Adrenal gland (tissue), 12 donors: ENCODE measurements around the gene SLC10A3. TPM values are rescaled to one million over a fixed set of nuclear protein-coding genes. Genes with fewer than 3 reads are reported as not detected.

Source experiments
- DNase-seq, 7 donors: peaks; one replicate each; pipeline ENCODE4 v3.0.0-alpha.2; 2019 to 2020
- H3K27ac ChIP-seq, 5 donors: fragments of 200-600 bp; sonication (generic) in 4 of 5; 1 replicate in 3 of 5; 2 replicates in 2 of 5; pipeline versions ENCODE4 v1.5.1 to v1.8.0; 2016 to 2020; ENCODE audit warnings: mild to moderate bottlenecking in 1 of 5
- H3K27me3 ChIP-seq: fragments of 200-600 bp; 2 replicates; pipeline ENCODE4 v1.8.0; 2021
- H3K36me3 ChIP-seq, 2 donors: fragments of 200-600 bp; replicated peaks in 1 of 2; 1 replicate in 1 of 2; 2 replicates in 1 of 2; pipeline versions ENCODE4 v1.5.1 to v1.8.0; 2018 to 2022
- H3K4me1 ChIP-seq, 2 donors: fragments of 200-600 bp; replicated peaks in 1 of 2; 1 replicate in 1 of 2; 2 replicates in 1 of 2; pipeline versions ENCODE4 v1.5.1 to v1.8.0; 2018 to 2021
- H3K4me3 ChIP-seq, 4 donors: fragments of 200-600 bp; sonication (generic) in 3 of 4; one replicate each; pipeline ENCODE4 v1.5.1; 2016 to 2018
- H3K9me3 ChIP-seq, 3 donors: fragments of 200-600 bp; sonication (generic) in 1 of 3; replicated peaks in 1 of 3; 1 replicate in 2 of 3; 2 replicates in 1 of 3; pipeline versions ENCODE4 v1.5.1 to v1.8.0; 2016 to 2021
- CTCF ChIP-seq, 6 experiments: fragments of 450-650 bp in 4 of 6; fragments of 200-600 bp in 2 of 6; sonication (generic) in 1 of 6; IDR thresholded peaks; 1 replicate in 5 of 6; 2 replicates in 1 of 6; pipeline versions ENCODE4 v1.5.1 to v1.8.0; 2016 to 2021; ENCODE audit warnings: antibody characterized with exemption in 6 of 6, mild to moderate bottlenecking in 2 of 6, moderate library complexity in 1 of 6
- POLR2A ChIP-seq, 2 donors: fragments of 450-650 bp; IDR thresholded peaks; one replicate each; pipeline ENCODE4 v1.6.1; 2017; ENCODE audit warnings: antibody characterized with exemption in 2 of 2, mild to moderate bottlenecking in 2 of 2, moderate library complexity in 1 of 2
- whole genome bisulfite sequencing, 4 donors: extraction: QIAGEN DNeasy Blood & Tissue Kit in 2 of 4; methylation state at CpG; one replicate each; pipeline versions ENCODE4 v1.1.5 to v1.1.7; 2013 to 2017; 5-methylcytosine and 5-hydroxymethylcytosine counted together
- intact Hi-C, 2 donors: fragments of 100-400 bp; cut with DNase I; formaldehyde crosslinking; loops; one replicate each; pipeline versions ENCODE4 v1.14.1 to v1.15.0; 2022 to 2023
- polyA plus RNA-seq, 3 donors: library from polyadenylated mRNA; stranded (reverse); fragments of 200-250 nt in 2 of 3; fragments of 350-450 nt in 1 of 3; fragmentation: Illumina TruSeq in 1 of 3; extraction: RNeasy Lipid Tissue Mini Kit (QIAGEN cat#74804) in 1 of 3; gene quantifications; one replicate each; pipeline ENCODE4 v1.2.3, GENCODE V29; 2013 to 2014
- total RNA-seq, 9 donors: library from RNA; depleted of rRNA in 4 of 9; stranded (reverse); fragments of >200 nt in 4 of 9; fragments of 120-200 nt in 1 of 9; fragmentation: NEBNext Ultra II Directional in 1 of 9; extraction: Animal tissue kit (Norgen Biotek cat#: 25700) in 1 of 9; gene quantifications; one replicate each; pipeline versions ENCODE4 v1.1.0 to v1.2.4, GENCODE V29; 2013 to 2023
- donor health status: healthy with polysubstance abuse.
- donor health status: Bipolar disorder and iron deficiency.
- donor health status: DM: yes; HTN: yes; CAD: no.
- donor health status: DM: no; HTN: no; CAD: no.
- donor health status: DM: no; HTN: no; CAD: no.
- donor health status: DM: yes; HTN: yes; CAD: no.

Gene SLC10A3
- total and polyA plus RNA-seq, 12 donors, result 8.7 to 33.4 (median 27.8) TPM

- H3K27ac ChIP-seq, result no peak overlapping the region
- no peak for DNase-seq
- TF ChIP-seq CTCF (IDR thresholded peaks at IDR 0.05) (no peak), POLR2A (IDR thresholded peaks at IDR 0.05) (no peak)
- WGBS, 4 donors, result 84 to 92% (median 90%) methylated on average over 12 to 13 of the region's 13 CpGs; no CpG with 5 or more reads in 1 of the 4 donors
- H3K27me3 ChIP-seq, result no peaks in the 10 kb centered on the region
- no peaks in the 10 kb centered on the region for H3K9me3 ChIP-seq
- no peaks in the 10 kb centered on the region for H3K36me3 ChIP-seq
- intact Hi-C loops, result no loop called here
- H3K4me3 ChIP-seq, result no peak overlapping the region
- no peaks in the 10 kb centered on the region for H3K4me1 ChIP-seq
Observed at GRCh38 chrX:154508384-154508745, 17.9 kb upstream of the SLC10A3 start.

- no peak overlapping the region for H3K27ac ChIP-seq
- intact Hi-C loops, result no loop called here
- DNase-seq, result no peak
- 58 to 85% (median 74%) methylated on average over 4 to 22 of the region's 24 CpGs for WGBS, 4 donors
- no peaks in the 10 kb centered on the region for H3K9me3 ChIP-seq
- H3K27me3 ChIP-seq, result no peaks in the 10 kb centered on the region
- H3K36me3 ChIP-seq, result no peaks in the 10 kb centered on the region
- no peak for TF ChIP-seq CTCF (IDR thresholded peaks at IDR 0.05)
- no peak for TF ChIP-seq POLR2A (IDR thresholded peaks at IDR 0.05)
- H3K4me3 ChIP-seq, result no peak overlapping the region
- no peaks in the 10 kb centered on the region for H3K4me1 ChIP-seq
Observed at GRCh38 chrX:154507673-154508383, 17.4 kb upstream of the SLC10A3 start.

GRCh38 chrX:154506483-154507332, 16.3 kb upstream of the SLC10A3 start:
- TF ChIP-seq POLR2A (IDR thresholded peaks at IDR 0.05) (no peak), CTCF (IDR thresholded peaks at IDR 0.05) (no peak)
- Histone ChIP-seq H3K36me3 (no peaks in the 10 kb centered on the region), H3K27ac (no peak overlapping the region), H3K4me3 (no peak overlapping the region), H3K4me1 (no peaks in the 10 kb centered on the region), H3K27me3 (no peaks in the 10 kb centered on the region), H3K9me3 (no peaks in the 10 kb centered on the region)
- 92 to 100% (median 93%) methylated on average over 6 to 37 of the region's 37 CpGs for WGBS, 4 donors
- intact Hi-C loops, result no loop called here
- DNase-seq, result no peak

- peak in 1 of 7 donors; percentile 73 for DNase-seq
- Histone ChIP-seq H3K27ac (peak overlapping the region in 1 of 5 donors; percentile 47), H3K27me3 (no peaks in the 10 kb centered on the region), H3K9me3 (no peaks in the 10 kb centered on the region), H3K4me1 (no peaks in the 10 kb centered on the region), H3K4me3 (no peak overlapping the region), H3K36me3 (no peaks in the 10 kb centered on the region)
- no peak for TF ChIP-seq POLR2A (IDR thresholded peaks at IDR 0.05)
- no peak for TF ChIP-seq CTCF (IDR thresholded peaks at IDR 0.05)
- intact Hi-C loops, result no loop called here
- WGBS, 4 donors, result 60 to 86% (median 84%) methylated on average over 6 to 12 of the region's 12 CpGs
Observed at GRCh38 chrX:154505734-154506133, 15.3 kb upstream of the SLC10A3 start.
